ENCODE measurements around the gene ADCY5. TPM values are rescaled to one million over a fixed set of nuclear protein-coding genes. Genes with fewer than 3 reads are reported as not detected.

Gene ADCY5
- total and polyA plus RNA-seq, 2 experiments from 2014 or later, result 3.1 to 4.7 TPM

DNA sequence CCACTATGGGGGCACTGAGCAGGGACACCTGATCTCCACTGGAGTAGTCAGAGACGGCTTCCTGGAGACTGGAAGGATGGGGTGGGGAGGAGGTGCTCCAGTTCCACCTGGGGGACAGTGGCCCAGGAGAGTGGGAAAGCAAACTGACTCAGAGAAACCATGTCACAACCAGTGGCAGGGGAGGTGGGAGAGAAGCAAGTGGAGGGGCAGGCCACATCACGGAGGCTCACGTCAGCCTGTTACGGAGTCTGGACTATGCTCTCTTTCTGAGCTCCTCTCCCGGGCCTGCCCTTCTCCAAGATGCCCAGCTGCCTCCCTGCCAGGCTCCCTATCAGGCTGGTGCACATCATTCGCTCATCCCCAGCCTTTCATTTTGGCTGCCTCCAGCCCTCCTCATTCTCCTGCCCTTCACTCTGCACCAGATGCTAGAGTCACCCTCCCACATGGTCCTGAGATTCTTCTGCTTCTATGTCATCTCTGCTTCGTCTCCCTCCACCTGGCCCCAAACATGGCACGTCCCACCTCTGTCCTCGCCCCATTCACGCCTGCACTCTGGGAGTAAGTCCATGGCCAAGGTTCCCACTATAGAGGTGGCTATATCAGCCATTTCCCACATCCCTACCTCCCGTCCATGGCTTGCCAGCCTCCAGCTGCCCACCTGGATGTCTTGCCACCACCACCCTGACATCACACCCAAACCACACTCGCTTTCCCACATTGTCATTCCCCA is 100.3 kb downstream of the ADCY5 start:
- H3K4me3 ChIP-seq, result no peak overlapping the region
- no peak overlapping the region for H2AFZ ChIP-seq
- H3K79me2 ChIP-seq, result no peaks in the 10 kb centered on the region
- H3K4me1 ChIP-seq (ENCODE audit: insufficient read depth), result no peaks in the 10 kb centered on the region
- H3K9me2 ChIP-seq (replicated peaks; ENCODE audit: insufficient read depth), result no peaks in the 10 kb centered on the region
- no peaks in the 10 kb centered on the region for H3K9me3 ChIP-seq (ENCODE audit: low read depth)
- H3K27me3 ChIP-seq, result no peaks in the 10 kb centered on the region
- DNase-seq (ENCODE audit: low spot score), result no peak
- no peaks in the 10 kb centered on the region for H3K36me3 ChIP-seq (replicated peaks; ENCODE audit: insufficient read depth, low read depth)
- 82% methylated on average over 11 of the region's 12 CpGs for WGBS (ENCODE audit: low lambda C conversion rate, missing lambda C conversion rate)
- H3K4me2 ChIP-seq, result no peak overlapping the region
- H4K20me1 ChIP-seq (ENCODE audit: insufficient read depth, poor library complexity, severe bottlenecking), result no peaks in the 10 kb centered on the region
- no peak overlapping the region for H3K27ac ChIP-seq
- TF ChIP-seq EZH2phosphoT487 (IDR thresholded peaks at IDR 0.05; ENCODE audit: low read depth, severe bottlenecking, unreplicated experiment), result no peak

DNA sequence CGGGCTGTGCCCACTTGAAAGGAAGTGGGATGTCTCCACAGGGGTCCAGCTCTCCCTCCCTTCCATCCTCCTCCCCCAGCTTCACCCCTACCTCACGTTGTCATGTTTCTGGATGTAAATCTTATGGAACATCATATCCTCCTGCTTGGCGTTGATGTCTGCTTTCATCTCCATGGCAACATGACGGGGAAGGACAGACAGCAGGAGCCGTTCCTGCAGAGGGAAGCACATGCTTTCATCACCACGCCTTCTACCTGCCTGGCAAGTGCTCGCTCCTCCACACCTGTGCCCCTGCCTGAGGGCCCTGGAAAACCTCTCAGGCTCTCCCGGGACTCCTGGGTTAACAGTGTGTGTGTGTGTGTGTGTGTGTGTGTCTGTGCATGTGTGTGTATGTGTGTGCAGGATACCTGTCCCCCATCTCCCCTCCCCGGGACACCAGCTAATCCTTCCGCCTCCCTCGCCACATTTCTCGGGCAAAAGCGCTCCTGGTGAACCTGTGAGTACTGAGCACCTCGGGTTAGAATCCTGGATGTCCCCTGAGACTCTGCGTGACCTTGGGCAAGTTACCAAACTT is 101.1 kb downstream of the ADCY5 start:
- H3K9me3 ChIP-seq (ENCODE audit: low read depth), result no peaks in the 10 kb centered on the region
- no peak overlapping the region for H3K27ac ChIP-seq
- H3K36me3 ChIP-seq (replicated peaks; ENCODE audit: insufficient read depth, low read depth), result no peaks in the 10 kb centered on the region
- no peak overlapping the region for H2AFZ ChIP-seq
- H3K4me2 ChIP-seq, result no peak overlapping the region
- no peaks in the 10 kb centered on the region for H3K27me3 ChIP-seq
- no peaks in the 10 kb centered on the region for H3K9me2 ChIP-seq (replicated peaks; ENCODE audit: insufficient read depth)
- TF ChIP-seq EZH2 (IDR thresholded peaks at IDR 0.05; ENCODE audit: borderline replicate concordance), result no peak
- no peak for DNase-seq (ENCODE audit: low spot score)
- no peaks in the 10 kb centered on the region for H3K79me2 ChIP-seq
- no peaks in the 10 kb centered on the region for H3K4me1 ChIP-seq (ENCODE audit: insufficient read depth)
- no peak overlapping the region for H3K4me3 ChIP-seq
- no peaks in the 10 kb centered on the region for H4K20me1 ChIP-seq (ENCODE audit: insufficient read depth, poor library complexity, severe bottlenecking)
- WGBS (ENCODE audit: low lambda C conversion rate, missing lambda C conversion rate), result 83% methylated on average over 14 of the region's 15 CpGs

GRCh38 chr3:123347205-123347604 is 101.7 kb downstream of the ADCY5 start:
- 96% methylated on average over 4 of the region's 4 CpGs for WGBS (ENCODE audit: low lambda C conversion rate, missing lambda C conversion rate)
- H3K36me3 ChIP-seq (replicated peaks; ENCODE audit: insufficient read depth, low read depth), result no peaks in the 10 kb centered on the region
- TF ChIP-seq EZH2 (IDR thresholded peaks at IDR 0.05; ENCODE audit: borderline replicate concordance) (no peak), EZH2phosphoT487 (IDR thresholded peaks at IDR 0.05; ENCODE audit: low read depth, severe bottlenecking, unreplicated experiment) (no peak), CTCF (IDR thresholded peaks at IDR 0.05; ENCODE audit: poor library complexity) (no peak)
- H3K4me3 ChIP-seq, result no peak overlapping the region
- no peaks in the 10 kb centered on the region for H3K79me2 ChIP-seq
- H3K4me1 ChIP-seq (ENCODE audit: insufficient read depth), result no peaks in the 10 kb centered on the region
- H2AFZ ChIP-seq, result no peak overlapping the region
- no peaks in the 10 kb centered on the region for H3K9me2 ChIP-seq (replicated peaks; ENCODE audit: insufficient read depth)
- H4K20me1 ChIP-seq (ENCODE audit: insufficient read depth, poor library complexity, severe bottlenecking), result no peaks in the 10 kb centered on the region
- H3K27ac ChIP-seq, result no peak overlapping the region
- no peaks in the 10 kb centered on the region for H3K9me3 ChIP-seq (ENCODE audit: low read depth)
- no peak for DNase-seq (ENCODE audit: low spot score)
- no peaks in the 10 kb centered on the region for H3K27me3 ChIP-seq
- H3K4me2 ChIP-seq, result no peak overlapping the region

DNA sequence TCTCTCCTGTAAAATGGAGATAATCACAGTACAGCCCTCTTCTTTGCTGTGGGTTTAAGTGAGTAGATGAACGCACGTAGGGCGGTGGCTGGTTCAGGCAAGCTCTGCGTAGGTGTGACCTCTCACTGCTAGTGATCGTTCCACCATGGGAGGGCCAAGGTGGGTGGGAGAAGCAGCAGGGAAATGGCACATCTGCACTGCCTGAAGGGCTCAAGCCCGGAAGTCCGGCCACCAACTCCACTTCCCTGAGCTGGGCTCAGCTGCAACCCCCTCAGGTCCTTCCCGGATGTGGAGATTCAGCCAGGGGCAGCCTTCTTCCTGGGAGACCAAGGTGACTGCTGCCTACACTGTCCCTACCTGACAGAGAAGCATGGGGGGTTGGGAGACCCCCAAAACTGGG is 102.9 kb downstream of the ADCY5 start:
- Histone ChIP-seq H3K27ac (no peak overlapping the region), H3K4me3 (no peak overlapping the region), H3K9me2 (replicated peaks; ENCODE audit: insufficient read depth) (no peaks in the 10 kb centered on the region), H3K36me3 (replicated peaks; ENCODE audit: insufficient read depth, low read depth) (no peaks in the 10 kb centered on the region), H3K9me3 (ENCODE audit: low read depth) (no peaks in the 10 kb centered on the region), H3K27me3 (no peaks in the 10 kb centered on the region), H3K79me2 (no peaks in the 10 kb centered on the region), H3K4me1 (ENCODE audit: insufficient read depth) (no peaks in the 10 kb centered on the region), H2AFZ (no peak overlapping the region), H4K20me1 (ENCODE audit: insufficient read depth, poor library complexity, severe bottlenecking) (no peaks in the 10 kb centered on the region), H3K4me2 (no peak overlapping the region)
- TF ChIP-seq CTCF (IDR thresholded peaks at IDR 0.05; ENCODE audit: poor library complexity), result no peak
- no peak for TF ChIP-seq EZH2phosphoT487 (IDR thresholded peaks at IDR 0.05; ENCODE audit: low read depth, severe bottlenecking, unreplicated experiment)
- no peak for TF ChIP-seq EZH2 (IDR thresholded peaks at IDR 0.05; ENCODE audit: borderline replicate concordance)
- WGBS (ENCODE audit: low lambda C conversion rate, missing lambda C conversion rate), result 90% methylated on average over 8 of the region's 8 CpGs
- DNase-seq (ENCODE audit: low spot score), result no peak
